HCT116 (cell line): Measurements from ENCODE around the gene ASB1. TPM values are rescaled to one million over a fixed set of nuclear protein-coding genes. Genes with fewer than 3 reads are reported as not detected.

ENCODE experiments used
- ATAC-seq: fragments of 200-7000 bp; cut with Tn5 transposase; 2 replicates; pipeline ENCODE4 v1.9.1; 2020; ENCODE audit warnings: mild to moderate bottlenecking, moderate library complexity
- BruUV-seq: library from RNA; stranded (reverse); fragments of 400-500 nt; replicated peaks from 2 replicates; lab custom pipeline; 2021; lab: Mats Ljungman, UMichigan
- CTCF ChIA-PET: fragments of 300-600 bp; sonication (Branson Sonifier 250); formaldehyde crosslinking; loops from one replicate; lab custom pipeline; 2021; ENCODE audit warnings: antibody characterized with exemption; lab: Charles Lee
- POLR2A ChIA-PET: fragments of 300-600, 350-600 bp; sonication (Branson Sonifier 250); formaldehyde crosslinking; loops from one replicate; lab custom pipeline; 2021; ENCODE audit warnings: antibody characterized with exemption; lab: Charles Lee
- RAD21 ChIA-PET, 2 experiments: fragments of 300-600 bp; sonication (Branson Sonifier 250); formaldehyde crosslinking; loops; one replicate each; lab custom pipeline; 2023; ENCODE audit warnings: low total read pairs in 2 of 2; ENCODE audit not compliant: uncharacterized antibody in 2 of 2, unreplicated experiment in 2 of 2, low non-redundant PET in 1 of 2; lab: Charles Lee
- DNase-seq: peaks from one replicate; pipeline ENCODE4 v3.0.0-alpha.2; 2010; ENCODE audit warnings: low read depth, low spot score
- H2AFZ ChIP-seq: fragments of 200-600 bp; shearing (Covaris generic), sonication (generic); 2 replicates; pipeline ENCODE4 v1.6.1; 2017; ENCODE audit warnings: low read depth, mixed run types, mixed read lengths, antibody characterized with exemption, low read length; ENCODE audit not compliant: poor library complexity, severe bottlenecking
- H3K27ac ChIP-seq: 2 replicates; pipeline ENCODE4 v1.5.1; 2012; ENCODE audit warnings: low read depth, low read length
- H3K27me3 ChIP-seq: fragments of 200-600 bp; sonication (generic); 2 replicates; pipeline ENCODE4 v1.6.1; 2016; ENCODE audit warnings: mixed run types, low read length, mixed read lengths; ENCODE audit not compliant: insufficient read depth
- H3K36me3 ChIP-seq, 2 experiments: fragments of 200-500 bp in 1 of 2; fragments of 200-600 bp in 1 of 2; sonication (Bioruptor generic) in 1 of 2; sonication (generic) in 1 of 2; 2 replicates each; pipeline versions ENCODE4 v1.5.1 to v1.6.1; 2014 to 2016; ENCODE audit warnings: low read length in 2 of 2, inconsistent platforms in 1 of 2, mixed read lengths in 1 of 2, mixed run types in 1 of 2; ENCODE audit not compliant: insufficient read depth in 2 of 2, control insufficient read depth in 1 of 2
- H3K4me1 ChIP-seq, 2 experiments: fragments of 200-600 bp in 1 of 2; sonication (generic) in 1 of 2; 2 replicates each; pipeline versions ENCODE4 v1.5.1 to v1.6.1; 2012 to 2017; ENCODE audit warnings: low read length in 2 of 2, inconsistent platforms in 1 of 2, mild to moderate bottlenecking in 1 of 2, mixed read lengths in 1 of 2, mixed run types in 1 of 2, moderate library complexity in 1 of 2; ENCODE audit not compliant: insufficient read depth in 2 of 2, control insufficient read depth in 1 of 2
- H3K4me2 ChIP-seq: fragments of 200-600 bp; sonication (generic); 2 replicates; pipeline ENCODE4 v1.6.1; 2017; ENCODE audit warnings: mixed run types, low read length, mixed read lengths
- H3K4me3 ChIP-seq, 2 experiments: fragments of 200-600 bp in 1 of 2; sonication (generic) in 1 of 2; replicated peaks in 1 of 2; 2 replicates each; pipeline ENCODE4 v1.5.1; 2011 to 2016; ENCODE audit warnings: low read length in 2 of 2, control low read depth in 1 of 2, low read depth in 1 of 2, mild to moderate bottlenecking in 1 of 2, mixed read lengths in 1 of 2, mixed run types in 1 of 2
- H3K79me2 ChIP-seq: fragments of 200-600 bp; sonication (generic); 2 replicates; pipeline ENCODE4 v1.6.1; 2017; ENCODE audit warnings: mild to moderate bottlenecking, mixed run types, low read length, moderate library complexity, mixed read lengths; ENCODE audit not compliant: insufficient read depth
- H3K9ac ChIP-seq: fragments of 200-600 bp; sonication (generic); 2 replicates; pipeline ENCODE4 v1.6.1; 2016; ENCODE audit warnings: low read length, mixed read lengths
- H3K9me2 ChIP-seq: fragments of 200-600 bp; sonication (generic), shearing (Covaris generic); 2 replicates; pipeline ENCODE4 v1.6.1; 2017; ENCODE audit warnings: mixed run types, mild to moderate bottlenecking, moderate library complexity; ENCODE audit not compliant: insufficient read depth
- H3K9me3 ChIP-seq, 2 experiments: fragments of 200-500 bp in 1 of 2; fragments of 200-600 bp in 1 of 2; sonication (Bioruptor generic) in 1 of 2; sonication (generic) in 1 of 2; 2 replicates each; pipeline ENCODE4 v1.6.1; 2014 to 2017; ENCODE audit warnings: low read length in 2 of 2, mixed read lengths in 2 of 2, inconsistent platforms in 1 of 2, low read depth in 1 of 2, mild to moderate bottlenecking in 1 of 2, mixed run types in 1 of 2, moderate library complexity in 1 of 2; ENCODE audit not compliant: control insufficient read depth in 1 of 2, insufficient read depth in 1 of 2
- H4K20me1 ChIP-seq: fragments of 200-600 bp; sonication (generic), shearing (Covaris generic); 2 replicates; pipeline ENCODE4 v1.6.1; 2017; ENCODE audit warnings: mixed run types, mild to moderate bottlenecking, moderate library complexity; ENCODE audit not compliant: insufficient read depth
- ATF3 ChIP-seq: IDR thresholded peaks from 2 replicates; pipeline ENCODE4 v1.6.1; 2012
- CBX3 ChIP-seq: IDR thresholded peaks from 2 replicates; pipeline ENCODE4 v1.6.1; 2012; ENCODE audit warnings: low read depth
- CEBPB ChIP-seq: IDR thresholded peaks from 2 replicates; pipeline ENCODE4 v1.6.1; 2012; ENCODE audit warnings: low read depth
- CTCF ChIP-seq, 3 experiments: fragments of 200-600 bp in 1 of 3; sonication (generic) in 1 of 3; IDR thresholded peaks in 2 of 3; conservative IDR thresholded peaks in 1 of 3; 2 replicates each; pipeline ENCODE4 v1.5.1; 2012 to 2017; ENCODE audit warnings: low read depth in 2 of 3, low read length in 2 of 3, antibody characterized with exemption in 1 of 3, borderline replicate concordance in 1 of 3, control low read depth in 1 of 3, mild to moderate bottlenecking in 1 of 3, mixed read lengths in 1 of 3, mixed run types in 1 of 3, moderate library complexity in 1 of 3; ENCODE audit not compliant: insufficient read depth in 1 of 3
- EGR1 ChIP-seq: IDR thresholded peaks from 2 replicates; pipeline ENCODE4 v1.6.1; 2012; ENCODE audit warnings: low read depth
- ELF1 ChIP-seq: IDR thresholded peaks from 2 replicates; pipeline ENCODE4 v1.6.1; 2012; ENCODE audit warnings: low read depth, borderline replicate concordance
- EZH2 ChIP-seq: fragments of 200-600 bp; sonication (generic); IDR thresholded peaks from 2 replicates; pipeline ENCODE4 v1.6.1; 2017; ENCODE audit warnings: antibody characterized with exemption, mixed run types
- EZH2phosphoT487 ChIP-seq: fragments of 200-600 bp; IDR thresholded peaks from 2 replicates; pipeline ENCODE4 v1.6.1; 2018; ENCODE audit warnings: antibody characterized with exemption, borderline replicate concordance
- MAX ChIP-seq: IDR thresholded peaks from 2 replicates; pipeline ENCODE4 v1.6.1; 2012
- POLR2A ChIP-seq: IDR thresholded peaks from 2 replicates; pipeline ENCODE4 v1.7.0; 2011; ENCODE audit warnings: borderline replicate concordance; ENCODE audit not compliant: insufficient read depth, insufficient read length; ENCODE audit errors: extremely low read depth
- RAD21 ChIP-seq: IDR thresholded peaks from 2 replicates; pipeline ENCODE4 v1.6.1; 2012; ENCODE audit warnings: low read depth, mild to moderate bottlenecking
- SIN3A ChIP-seq: IDR thresholded peaks from 2 replicates; pipeline ENCODE4 v1.6.1; 2012; ENCODE audit warnings: low read depth
- SP1 ChIP-seq: IDR thresholded peaks from 2 replicates; pipeline ENCODE4 v1.6.1; 2012; ENCODE audit warnings: low read depth
- SRF ChIP-seq: IDR thresholded peaks from 2 replicates; pipeline ENCODE4 v1.6.1; 2012; ENCODE audit warnings: low read depth
- TCF7L2 ChIP-seq: IDR thresholded peaks from 2 replicates; pipeline ENCODE4 v1.7.0; 2011; ENCODE audit warnings: borderline replicate concordance, inconsistent platforms; ENCODE audit not compliant: insufficient read depth, insufficient read length; ENCODE audit errors: extremely low read depth
- ZFX ChIP-seq: fragments of 450-650 bp; IDR thresholded peaks from 2 replicates; pipeline ENCODE4 v1.6.1; 2017
- ZNF274 ChIP-seq: fragments of 200-500 bp; sonication (Bioruptor generic); IDR thresholded peaks from 2 replicates; pipeline ENCODE4 v1.6.1; 2014; ENCODE audit warnings: mild to moderate bottlenecking, low read depth, low read length, inconsistent platforms
- intact Hi-C: fragments of 100-400 bp; cut with micrococcal nuclease; formaldehyde crosslinking; loops from 2 replicates; pipeline ENCODE4 v1.10.0; 2022
- total RNA-seq: library from RNA; stranded (reverse); gene quantifications from one replicate; pipeline ENCODE4 v1.2.1, GENCODE V29; 2021; ENCODE audit not compliant: unreplicated experiment

The ASB1 gene
- total RNA-seq, 1 experiment from 2014 or later, result 43.1 TPM

- Histone ChIP-seq H3K4me3 (peak overlapping the region; percentile 95 to 96), H3K4me1 (peaks cover 17 to 20% of the 10 kb centered on the region in 2 experiments), H4K20me1 (no peaks in the 10 kb centered on the region), H3K9me3 (peaks cover 3 to 6% of the 10 kb centered on the region in 2 experiments; a peak in 2 of 4 replicates), H3K9me2 (no peaks in the 10 kb centered on the region), H2AFZ (no peak overlapping the region), H3K36me3 (peaks cover 0 to 18% of the 10 kb centered on the region in 2 experiments; a peak in 2 of 4 replicates), H3K27me3 (no peaks in the 10 kb centered on the region), H3K27ac (peak overlapping the region; percentile 98), H3K9ac (peak overlapping the region; percentile 87), H3K79me2 (peaks cover 56% of the 10 kb centered on the region), H3K4me2 (peak overlapping the region; percentile 87)
- ChIA-PET CTCF (no interaction called here), RAD21 (no interaction called here), POLR2A (no interaction called here)
- TF ChIP-seq EZH2 (no peak), ZFX (no peak), SRF (no peak), RAD21 (no peak), ATF3 (no peak)
- peak; percentile 12; the same call in 1 of the 2 replicates for ATAC-seq
- intact Hi-C loops, result no loop called here
- DNase-seq, result no peak
- BruUV-seq, result TSS peak; percentile 44
Observed at GRCh38 chr2:238427435-238428162, 872 bp downstream of the ASB1 start.

GRCh38 chr2:238428866-238429265, 2.1 kb downstream of the ASB1 start:
- H3K4me3 ChIP-seq, result no peak overlapping the region
- TF ChIP-seq CEBPB (no peak), EZH2phosphoT487 (no peak), SRF (no peak), MAX (no peak), CBX3 (no peak), CTCF (IDR thresholded peaks at IDR 0.05 in 2 of 3, conservative IDR thresholded peaks at IDR 0.05 in 1 of 3; ENCODE audit: borderline replicate concordance in 1 of 3, insufficient read depth in 1 of 3, low read depth in 2 of 3, low read length in 2 of 3) (no peak), SIN3A (no peak), ZNF274 (no peak), TCF7L2 (no peak), SP1 (no peak), POLR2A (no peak), ATF3 (no peak), EZH2 (no peak), RAD21 (no peak), ELF1 (no peak), EGR1 (no peak)
- TF ChIP-seq, all 23 proteins: peak for 0
- ChIA-PET POLR2A (interaction anchor here (1.0 kb wide), 1 partner anchor 11 kb away, joined by 3 read pairs; no protein-coding TSS in a partner anchor), CTCF (no interaction called here), RAD21 (no interaction called here)
- ATAC-seq, result no peak
- H3K9me3 ChIP-seq, result peaks cover 3 to 6% of the 10 kb centered on the region in 2 experiments; a peak in 2 of 4 replicates
- H3K4me1 ChIP-seq, result peaks cover 17 to 20% of the 10 kb centered on the region in 2 experiments
- BruUV-seq, result no TSS peak
- no peak overlapping the region for H3K27ac ChIP-seq
- no peaks in the 10 kb centered on the region for H3K27me3 ChIP-seq
- peak overlapping the region; percentile 87; the same call in 1 of the 2 replicates for H3K4me2 ChIP-seq
- H3K9ac ChIP-seq, result no peak overlapping the region
- H4K20me1 ChIP-seq, result no peaks in the 10 kb centered on the region
- H3K9me2 ChIP-seq, result no peaks in the 10 kb centered on the region
- no peak overlapping the region for H2AFZ ChIP-seq
- intact Hi-C loops, result no loop called here
- H3K79me2 ChIP-seq, result peaks cover 69% of the 10 kb centered on the region
- peaks cover 5 to 28% of the 10 kb centered on the region in 2 experiments; a peak in 3 of 4 replicates for H3K36me3 ChIP-seq
- no peak for DNase-seq
